ENCODE measurements around the gene ITGB3. TPM values are rescaled to one million over a fixed set of nuclear protein-coding genes. Genes with fewer than 3 reads are reported as not detected.

The ITGB3 gene
- total and polyA plus RNA-seq, 9 of the 15 experiments (the other 6 are each of a cell fraction or from before 2014, with no cell fraction given) = 0.08 to 2.6 (median 0.62) TPM; not detected in 1

- Histone ChIP-seq H3K9me3 (replicated peaks; ENCODE audit: control insufficient read depth, insufficient read depth, low read depth, low read length) (no peaks in the 10 kb centered on the region), H3K4me1 (replicated peaks in 1 of 2; ENCODE audit: control insufficient read depth in 2 of 2, insufficient read depth in 2 of 2, low read length in 2 of 2) (peaks cover 23 to 27% of the 10 kb centered on the region in 2 experiments), H4K20me1 (replicated peaks; ENCODE audit: control insufficient read depth, insufficient read depth, low read length) (no peaks in the 10 kb centered on the region), H3K9me1 (ENCODE audit: control insufficient read depth, insufficient read depth, low read length) (peaks cover 2% of the 10 kb centered on the region), H3K9ac (ENCODE audit: insufficient read depth in 1 of 2, low read depth in 2 of 2, low read length in 2 of 2) (no peak overlapping the region), H3K4me2 (ENCODE audit: insufficient read depth, low read length) (no peak overlapping the region), H3K36me3 (ENCODE audit: control insufficient read depth, insufficient read depth, low read length) (no peaks in the 10 kb centered on the region), H3K27me3 (ENCODE audit: control insufficient read depth in 2 of 2, insufficient read depth in 2 of 2, low read length in 2 of 2) (no peaks in the 10 kb centered on the region), H3K27ac (ENCODE audit: extremely low read depth, low read depth, low read length) (no peak overlapping the region), H3K79me2 (ENCODE audit: control insufficient read depth, insufficient read depth, low read length) (no peaks in the 10 kb centered on the region), H2AFZ (ENCODE audit: low read depth, low read length) (no peak overlapping the region), H3K4me3 (no peak overlapping the region)
- BruUV-seq (replicated peaks) = no TSS peak
- POLR2A ChIA-PET = no interaction called here
- in situ Hi-C loops (cut with MboI) = no loop called here
- intact Hi-C loops (cut with micrococcal nuclease) = no loop called here
- ATAC-seq = no peak
- CTCF ChIA-PET (ENCODE audit: low intra/inter-chr PET ratio) = no interaction called here
- no peak for FAIRE-seq
- WGBS (ENCODE audit: insufficient coverage, low coverage, missing lambda C conversion rate) = no CpG with 5 or more reads among the region's 1 CpG
- no peak for TF ChIP-seq ATF2 (CRISPR knock-in tag; IDR thresholded peaks at IDR 0.05)
- TF ChIP-seq, protein P1, sequence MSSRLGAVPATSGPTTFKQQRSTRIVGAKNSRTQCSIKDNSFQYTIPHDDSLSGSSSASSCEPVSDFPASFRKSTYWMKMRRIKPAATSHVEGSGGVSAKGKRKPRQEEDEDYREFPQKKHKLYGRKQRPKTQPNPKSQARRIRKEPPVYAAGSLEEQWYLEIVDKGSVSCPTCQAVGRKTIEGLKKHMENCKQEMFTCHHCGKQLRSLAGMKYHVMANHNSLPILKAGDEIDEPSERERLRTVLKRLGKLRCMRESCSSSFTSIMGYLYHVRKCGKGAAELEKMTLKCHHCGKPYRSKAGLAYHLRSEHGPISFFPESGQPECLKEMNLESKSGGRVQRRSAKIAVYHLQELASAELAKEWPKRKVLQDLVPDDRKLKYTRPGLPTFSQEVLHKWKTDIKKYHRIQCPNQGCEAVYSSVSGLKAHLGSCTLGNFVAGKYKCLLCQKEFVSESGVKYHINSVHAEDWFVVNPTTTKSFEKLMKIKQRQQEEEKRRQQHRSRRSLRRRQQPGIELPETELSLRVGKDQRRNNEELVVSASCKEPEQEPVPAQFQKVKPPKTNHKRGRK (tag; IDR thresholded peaks at IDR 0.05) = peak; percentile 66
- TF ChIP-seq, protein P2, sequence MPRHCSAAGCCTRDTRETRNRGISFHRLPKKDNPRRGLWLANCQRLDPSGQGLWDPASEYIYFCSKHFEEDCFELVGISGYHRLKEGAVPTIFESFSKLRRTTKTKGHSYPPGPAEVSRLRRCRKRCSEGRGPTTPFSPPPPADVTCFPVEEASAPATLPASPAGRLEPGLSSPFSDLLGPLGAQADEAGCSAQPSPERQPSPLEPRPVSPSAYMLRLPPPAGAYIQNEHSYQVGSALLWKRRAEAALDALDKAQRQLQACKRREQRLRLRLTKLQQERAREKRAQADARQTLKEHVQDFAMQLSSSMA (CRISPR knock-in tag; IDR thresholded peaks at IDR 0.05) = no peak
- no peak for DNase-seq (ENCODE audit: extremely low read depth in 1 of 4, low spot score in 3 of 4)
Observed at GRCh38 chr17:47272491-47272890, 18.9 kb downstream of the ITGB3 start.
